Caco-2 (cell line): ENCODE results near the gene ALDH3B1. TPM values are rescaled to one million over a fixed set of nuclear protein-coding genes. Genes with fewer than 3 reads are reported as not detected.
A peak's percentile ranks its signal among the peaks of the same experiment; 100 is the strongest.

Source experiments
- BruUV-seq: library from RNA; stranded (reverse); fragments of 400-500 nt; replicated peaks from 2 replicates; lab custom pipeline; 2021; lab: Mats Ljungman, UMichigan
- CTCF ChIA-PET: fragments of 300-600 bp; sonication (Branson Sonifier 250); formaldehyde crosslinking; loops from one replicate; lab custom pipeline; 2022; ENCODE audit warnings: antibody characterized with exemption; lab: Charles Lee
- POLR2A ChIA-PET: fragments of 300-600 bp; sonication (Branson Sonifier 250); formaldehyde crosslinking; loops from one replicate; lab custom pipeline; 2022; ENCODE audit warnings: antibody characterized with exemption; lab: Charles Lee
- DNase-seq, 2 experiments: peaks; one replicate each; pipeline versions ENCODE4 v3.0.0 to v3.0.0-alpha.2; 2020 to 2022
- H3K27me3 ChIP-seq: replicated peaks from 2 replicates; pipeline ENCODE4 v1.6.0; 2011; ENCODE audit warnings: low read length; ENCODE audit not compliant: control insufficient read depth, insufficient read depth
- H3K36me3 ChIP-seq: 2 replicates; pipeline ENCODE4 v1.5.1; 2011; ENCODE audit warnings: low read length; ENCODE audit not compliant: control insufficient read depth, insufficient read depth
- H3K4me1 ChIP-seq: fragments of 250-450 bp; sonication (Bioruptor Pico); 2 replicates; pipeline ENCODE4 v1.5.1; 2020; ENCODE audit warnings: mild to moderate bottlenecking
- H3K4me3 ChIP-seq: 2 replicates; pipeline ENCODE4 v1.5.1; 2011; ENCODE audit warnings: low read depth, mild to moderate bottlenecking, control low read depth, low read length
- H3K9me3 ChIP-seq: fragments of 250-450 bp; sonication (Bioruptor Pico); 2 replicates; pipeline ENCODE4 v1.5.1; 2020; ENCODE audit warnings: mild to moderate bottlenecking, moderate library complexity
- H3K27ac Mint-ChIP-seq: one replicate; pipeline ENCODE4 v1.8.0; 2022; ENCODE audit warnings: mixed read lengths; ENCODE audit not compliant: unreplicated experiment
- H3K27me3 Mint-ChIP-seq: one replicate; pipeline ENCODE4 v1.8.0; 2022; ENCODE audit warnings: mixed read lengths; ENCODE audit not compliant: insufficient read depth, unreplicated experiment
- H3K36me3 Mint-ChIP-seq: one replicate; pipeline ENCODE4 v1.8.0; 2022; ENCODE audit warnings: mild to moderate bottlenecking, mixed read lengths; ENCODE audit not compliant: insufficient read depth, unreplicated experiment
- H3K4me1 Mint-ChIP-seq: one replicate; pipeline ENCODE4 v1.8.0; 2022; ENCODE audit warnings: low read depth, mixed read lengths; ENCODE audit not compliant: unreplicated experiment
- H3K4me3 Mint-ChIP-seq: one replicate; pipeline ENCODE4 v1.8.0; 2022; ENCODE audit warnings: mild to moderate bottlenecking, moderate library complexity, mixed read lengths; ENCODE audit not compliant: unreplicated experiment
- H3K9me3 Mint-ChIP-seq: one replicate; pipeline ENCODE4 v1.8.0; 2022; ENCODE audit warnings: mixed read lengths; ENCODE audit not compliant: unreplicated experiment
- CTCF ChIP-seq, 2 experiments: fragments of 200-600 bp in 1 of 2; IDR thresholded peaks; 1 replicate in 1 of 2; 2 replicates in 1 of 2; pipeline versions ENCODE4 v1.5.1 to v1.8.0; 2011 to 2022; ENCODE audit warnings: antibody characterized with exemption in 1 of 2, control low read depth in 1 of 2, inconsistent platforms in 1 of 2, low read depth in 1 of 2, low read length in 1 of 2, mild to moderate bottlenecking in 1 of 2, moderate library complexity in 1 of 2; ENCODE audit not compliant: insufficient read depth in 1 of 2, severe bottlenecking in 1 of 2, unreplicated experiment in 1 of 2
- intact Hi-C: fragments of 100-400 bp; cut with micrococcal nuclease; formaldehyde crosslinking; loops from one replicate; pipeline ENCODE4 v1.10.0; 2022; ENCODE audit not compliant: unreplicated experiment
- total RNA-seq: library from RNA; stranded (reverse); gene quantifications from 2 replicates; pipeline ENCODE4 v1.2.3, GENCODE V29; 2022

ALDH3B1 gene
- total RNA-seq, 1 experiment from 2014 or later = 8.2 TPM

GRCh38 chr11:68056317-68057285 lies 46.5 kb downstream of the ALDH3B1 start:
- no peak for DNase-seq
- Mint-ChIP-seq H3K4me1 (no peaks in the 10 kb centered on the region), H3K27me3 (no peaks in the 10 kb centered on the region), H3K9me3 (no peaks in the 10 kb centered on the region), H3K4me3 (no peak overlapping the region), H3K27ac (no peak overlapping the region), H3K36me3 (peaks cover 97% of the 10 kb centered on the region)
- no peak for TF ChIP-seq CTCF (IDR thresholded peaks at IDR 0.05; ENCODE audit: insufficient read depth in 1 of 2, low read depth in 1 of 2, low read length in 1 of 2, severe bottlenecking in 1 of 2, unreplicated experiment in 1 of 2)
- CTCF ChIA-PET = no interaction called here
- no peaks in the 10 kb centered on the region for H3K27me3 ChIP-seq
- BruUV-seq = no TSS peak
- H3K9me3 ChIP-seq = no peaks in the 10 kb centered on the region
- POLR2A ChIA-PET = no interaction called here
- H3K4me1 ChIP-seq = no peaks in the 10 kb centered on the region
- intact Hi-C loops = no loop called here
- H3K4me3 ChIP-seq = no peak overlapping the region
- peaks cover 6% of the 10 kb centered on the region; the same call in 1 of the 2 replicates for H3K36me3 ChIP-seq

GRCh38 chr11:68057807-68058206 lies 47.7 kb downstream of the ALDH3B1 start:
- Mint-ChIP-seq H3K4me1 (no peaks in the 10 kb centered on the region), H3K27ac (no peak overlapping the region), H3K27me3 (no peaks in the 10 kb centered on the region), H3K4me3 (no peak overlapping the region), H3K9me3 (no peaks in the 10 kb centered on the region), H3K36me3 (peaks cover 97% of the 10 kb centered on the region)
- BruUV-seq = no TSS peak
- TF ChIP-seq CTCF (IDR thresholded peaks at IDR 0.05; ENCODE audit: insufficient read depth in 1 of 2, low read depth in 1 of 2, low read length in 1 of 2, severe bottlenecking in 1 of 2, unreplicated experiment in 1 of 2) = no peak
- CTCF ChIA-PET = no interaction called here
- intact Hi-C loops = no loop called here
- H3K9me3 ChIP-seq = no peaks in the 10 kb centered on the region
- no peak overlapping the region for H3K4me3 ChIP-seq
- peaks cover 10% of the 10 kb centered on the region; the same call in 1 of the 2 replicates for H3K36me3 ChIP-seq
- no peaks in the 10 kb centered on the region for H3K27me3 ChIP-seq
- POLR2A ChIA-PET = no interaction called here
- DNase-seq = no peak
- no peaks in the 10 kb centered on the region for H3K4me1 ChIP-seq

- TF ChIP-seq CTCF (IDR thresholded peaks at IDR 0.05; ENCODE audit: insufficient read depth in 1 of 2, low read depth in 1 of 2, low read length in 1 of 2, severe bottlenecking in 1 of 2, unreplicated experiment in 1 of 2) = no peak
- ChIA-PET CTCF (no interaction called here), POLR2A (no interaction called here)
- Histone ChIP-seq H3K36me3 (peaks cover 11% of the 10 kb centered on the region; the same call in 1 of the 2 replicates), H3K4me3 (no peak overlapping the region), H3K27me3 (no peaks in the 10 kb centered on the region), H3K4me1 (no peaks in the 10 kb centered on the region), H3K9me3 (no peaks in the 10 kb centered on the region)
- intact Hi-C loops = no loop called here
- Mint-ChIP-seq H3K27ac (no peak overlapping the region), H3K36me3 (peaks cover 97% of the 10 kb centered on the region), H3K4me3 (no peak overlapping the region), H3K27me3 (no peaks in the 10 kb centered on the region), H3K9me3 (no peaks in the 10 kb centered on the region), H3K4me1 (no peaks in the 10 kb centered on the region)
- DNase-seq = peak in 1 of 2 experiments; percentile 27
- BruUV-seq = no TSS peak
Observed at GRCh38 chr11:68061508-68061907, 51.4 kb downstream of the ALDH3B1 start.
